GM23338 (cell line): Measurements from ENCODE around the gene NEIL1. TPM values are rescaled to one million over a fixed set of nuclear protein-coding genes. Genes with fewer than 3 reads are reported as not detected.
A peak's percentile ranks its signal among the peaks of the same experiment; 100 is the strongest.
"Not testable (repeated sequence)": the region's sequence is repeated elsewhere in the genome, so short reads cannot be mapped to it uniquely, and the experiment has no call there.

Experiments
- ATAC-seq: fragments of 200-7000 bp; cut with Tn5 transposase; 3 replicates; pipeline ENCODE4 v1.9.1; 2020
- DNase-seq: peaks from one replicate; pipeline ENCODE4 v3.0.0-alpha.2; 2015; ENCODE audit warnings: low spot score
- H2AFZ ChIP-seq: fragments of 200-600 bp; sonication (generic); 2 replicates; pipeline ENCODE4 v1.8.0; 2016; ENCODE audit warnings: antibody characterized with exemption, mild to moderate bottlenecking, moderate library complexity
- H3F3A ChIP-seq: fragments of 200-600 bp; sonication (generic); replicated peaks from 2 replicates; pipeline ENCODE4 v1.8.0; 2017; ENCODE audit warnings: antibody characterized with exemption, mixed run types, low read depth
- H3K27ac ChIP-seq: fragments of 200-600 bp; sonication (generic); 2 replicates; pipeline ENCODE4 v1.6.1; 2016; ENCODE audit warnings: low read depth
- H3K27me3 ChIP-seq: fragments of 200-600 bp; sonication (generic); 2 replicates; pipeline ENCODE4 v1.8.0; 2016; ENCODE audit warnings: mild to moderate bottlenecking, mixed run types, moderate library complexity; ENCODE audit not compliant: insufficient read depth
- H3K36me3 ChIP-seq: fragments of 200-600 bp; sonication (generic); 2 replicates; pipeline ENCODE4 v1.8.0; 2016; ENCODE audit warnings: mild to moderate bottlenecking; ENCODE audit not compliant: insufficient read depth
- H3K4me1 ChIP-seq: fragments of 200-600 bp; sonication (generic); 2 replicates; pipeline ENCODE4 v1.8.0; 2016; ENCODE audit warnings: mild to moderate bottlenecking, moderate library complexity; ENCODE audit not compliant: insufficient read depth
- H3K4me2 ChIP-seq: fragments of 200-600 bp; sonication (generic); 2 replicates; pipeline ENCODE4 v1.7.1; 2017; ENCODE audit warnings: mixed run types
- H3K4me3 ChIP-seq: fragments of 200-600 bp; sonication (generic); 2 replicates; pipeline ENCODE4 v1.6.1; 2016; ENCODE audit warnings: mixed run types
- H3K79me2 ChIP-seq: fragments of 200-600 bp; sonication (generic); replicated peaks from 2 replicates; pipeline ENCODE4 v1.8.0; 2017; ENCODE audit warnings: mild to moderate bottlenecking; ENCODE audit not compliant: insufficient read depth
- H3K9me2 ChIP-seq: fragments of 200-600 bp; sonication (generic); 2 replicates; pipeline ENCODE4 v1.8.0; 2017; ENCODE audit not compliant: insufficient read depth
- H4K20me1 ChIP-seq: fragments of 200-600 bp; sonication (generic); replicated peaks from 2 replicates; pipeline ENCODE4 v1.8.0; 2017; ENCODE audit warnings: mild to moderate bottlenecking; ENCODE audit not compliant: insufficient read depth
- H3K27ac Mint-ChIP-seq: 2 replicates; pipeline ENCODE4 v1.8.0; 2020; ENCODE audit warnings: inconsistent platforms, mild to moderate bottlenecking, moderate library complexity, mixed read lengths
- H3K27me3 Mint-ChIP-seq: 3 replicates; pipeline ENCODE4 v1.8.0; 2022; ENCODE audit warnings: low read depth, mild to moderate bottlenecking, moderate library complexity, mixed read lengths, inconsistent platforms; ENCODE audit not compliant: insufficient read depth, poor library complexity
- H3K36me3 Mint-ChIP-seq: 3 replicates; pipeline ENCODE4 v1.8.0; 2021; ENCODE audit warnings: low read depth, mild to moderate bottlenecking, inconsistent platforms, moderate library complexity, mixed read lengths
- H3K4me1 Mint-ChIP-seq: 3 replicates; pipeline ENCODE4 v1.8.0; 2020; ENCODE audit warnings: mild to moderate bottlenecking, inconsistent platforms, mixed read lengths
- H3K4me3 Mint-ChIP-seq: 3 replicates; pipeline ENCODE4 v1.8.0; 2021; ENCODE audit warnings: moderate library complexity, mild to moderate bottlenecking, inconsistent platforms, mixed read lengths
- H3K9me3 Mint-ChIP-seq: 3 replicates; pipeline ENCODE4 v1.8.0; 2020; ENCODE audit warnings: moderate library complexity, mild to moderate bottlenecking, inconsistent platforms, mixed read lengths
- polyA plus RNA-seq: library from polyadenylated mRNA; unstranded; fragments of >200 nt; fragmentation: Nextera tagmentation; extraction: Ambion mirVana; gene quantifications from 2 replicates; pipeline ENCODE4 v1.2.1, GENCODE V29; 2016
- total RNA-seq: library from RNA; depleted of rRNA; stranded (reverse); fragments of >200 nt; shearing (Covaris generic); gene quantifications from 2 replicates; pipeline ENCODE4 v1.2.3, GENCODE V29; 2014
- TF ChIP-seq, protein P1 (sequence below), 2 experiments: fragments of 200-600 bp in 1 of 2; sonication (generic) in 1 of 2; conservative IDR thresholded peaks; 2 replicates each; pipeline versions ENCODE4 v1.5.1 to v1.6.1; 2016 to 2017; ENCODE audit warnings: antibody characterized with exemption in 2 of 2, low read depth in 2 of 2, mild to moderate bottlenecking in 2 of 2, moderate library complexity in 1 of 2

NEIL1 gene
- total and polyA plus RNA-seq, 2 experiments from 2014 or later, result 6.2 to 17.0 TPM

DNA sequence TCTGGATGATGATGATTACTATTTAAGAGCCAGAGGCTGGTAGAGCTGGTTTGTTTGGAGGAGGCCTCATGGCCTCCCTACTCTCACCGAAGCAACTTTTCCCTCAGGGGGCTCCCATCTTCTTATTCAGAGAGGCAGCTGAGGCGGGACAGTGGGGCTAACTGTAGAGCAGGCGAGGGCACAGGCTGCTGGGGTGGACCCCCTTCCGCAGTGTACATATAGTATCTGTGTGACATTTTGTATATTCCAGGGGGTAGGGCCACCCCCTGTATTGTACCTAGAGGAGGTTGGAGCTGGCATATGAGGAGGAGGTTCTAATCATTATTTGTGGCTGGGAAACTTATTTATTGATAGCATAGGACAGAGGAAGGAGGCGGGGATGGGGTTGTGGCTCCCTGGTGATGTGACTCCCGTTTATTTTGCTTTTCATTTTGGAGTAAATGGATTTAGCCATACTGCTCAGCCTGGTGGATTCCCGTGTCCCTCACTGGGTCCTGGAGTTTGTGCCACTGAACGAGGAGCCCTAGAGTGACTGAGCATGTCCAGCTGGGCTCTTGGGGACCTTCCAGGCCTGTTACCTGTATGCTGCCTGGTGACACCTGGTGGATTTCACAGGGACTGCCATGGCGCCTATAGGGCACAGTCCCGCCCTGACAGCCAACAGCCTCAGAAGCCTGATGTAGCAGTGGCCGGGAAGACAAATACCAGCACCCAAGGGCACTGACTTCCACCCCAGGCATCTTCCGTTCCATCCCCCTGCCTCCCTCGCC lies 48.1 kb upstream of the NEIL1 start:
- not testable (repeated sequence) for DNase-seq, H3K4me1 ChIP-seq, H3K9me2 ChIP-seq, H3K4me3 ChIP-seq, H3F3A ChIP-seq, H3K27me3 Mint-ChIP-seq, H3K27ac Mint-ChIP-seq, H3K36me3 ChIP-seq, H3K27ac ChIP-seq, H3K4me3 Mint-ChIP-seq, H3K36me3 Mint-ChIP-seq, H3K4me1 Mint-ChIP-seq, H3K9me3 Mint-ChIP-seq, H3K79me2 ChIP-seq, H3K27me3 ChIP-seq, H4K20me1 ChIP-seq, H2AFZ ChIP-seq
- TF ChIP-seq, protein P1, sequence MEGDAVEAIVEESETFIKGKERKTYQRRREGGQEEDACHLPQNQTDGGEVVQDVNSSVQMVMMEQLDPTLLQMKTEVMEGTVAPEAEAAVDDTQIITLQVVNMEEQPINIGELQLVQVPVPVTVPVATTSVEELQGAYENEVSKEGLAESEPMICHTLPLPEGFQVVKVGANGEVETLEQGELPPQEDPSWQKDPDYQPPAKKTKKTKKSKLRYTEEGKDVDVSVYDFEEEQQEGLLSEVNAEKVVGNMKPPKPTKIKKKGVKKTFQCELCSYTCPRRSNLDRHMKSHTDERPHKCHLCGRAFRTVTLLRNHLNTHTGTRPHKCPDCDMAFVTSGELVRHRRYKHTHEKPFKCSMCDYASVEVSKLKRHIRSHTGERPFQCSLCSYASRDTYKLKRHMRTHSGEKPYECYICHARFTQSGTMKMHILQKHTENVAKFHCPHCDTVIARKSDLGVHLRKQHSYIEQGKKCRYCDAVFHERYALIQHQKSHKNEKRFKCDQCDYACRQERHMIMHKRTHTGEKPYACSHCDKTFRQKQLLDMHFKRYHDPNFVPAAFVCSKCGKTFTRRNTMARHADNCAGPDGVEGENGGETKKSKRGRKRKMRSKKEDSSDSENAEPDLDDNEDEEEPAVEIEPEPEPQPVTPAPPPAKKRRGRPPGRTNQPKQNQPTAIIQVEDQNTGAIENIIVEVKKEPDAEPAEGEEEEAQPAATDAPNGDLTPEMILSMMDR (conservative IDR thresholded peaks at IDR 0.05; ENCODE audit: low read depth in 2 of 2), result peak in 1 of 2 experiments; percentile 30; a peak in 2 of 4 replicates
- 0 out of 2 replicates have a peak overlapping the region, but pooled peaks have one; percentile 55 for H3K4me2 ChIP-seq
- peak; percentile 98 for ATAC-seq

DNA sequence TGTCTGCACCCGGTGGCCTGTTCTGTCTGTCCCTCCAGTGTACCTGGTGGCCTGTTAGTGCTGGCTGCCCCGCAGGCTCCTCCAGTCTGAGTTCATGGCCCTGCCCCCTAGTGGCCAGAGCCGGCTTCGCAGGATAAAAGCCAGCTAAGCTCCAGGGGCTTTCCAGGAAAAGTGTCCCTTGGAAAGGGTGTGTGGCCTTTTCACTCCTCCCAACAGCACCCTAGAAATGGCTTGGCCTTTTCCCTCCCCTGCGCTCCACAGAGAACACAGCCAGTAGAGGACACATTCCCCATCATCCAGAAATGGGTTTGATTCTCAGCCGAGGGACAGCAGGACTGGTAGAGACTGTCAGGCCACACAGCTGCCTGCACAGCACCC lies 47.5 kb upstream of the NEIL1 start:
- not testable (repeated sequence) for H3K4me3 ChIP-seq, H3K36me3 ChIP-seq, H2AFZ ChIP-seq, H3K36me3 Mint-ChIP-seq, H3K79me2 ChIP-seq, H3K27me3 ChIP-seq, H3K27me3 Mint-ChIP-seq, H3F3A ChIP-seq, H3K9me2 ChIP-seq, H3K4me1 ChIP-seq, H3K27ac ChIP-seq, DNase-seq, H3K4me3 Mint-ChIP-seq, H3K27ac Mint-ChIP-seq, H3K9me3 Mint-ChIP-seq, H3K4me1 Mint-ChIP-seq, H4K20me1 ChIP-seq
- TF ChIP-seq, protein P1 (conservative IDR thresholded peaks at IDR 0.05; ENCODE audit: low read depth in 2 of 2), result peak; percentile 36 to 55; a peak in 3 of 4 replicates
- ATAC-seq, result peak; percentile 96
- H3K4me2 ChIP-seq, result 0 out of 2 replicates have a peak overlapping the region, but pooled peaks have one; percentile 55

DNA sequence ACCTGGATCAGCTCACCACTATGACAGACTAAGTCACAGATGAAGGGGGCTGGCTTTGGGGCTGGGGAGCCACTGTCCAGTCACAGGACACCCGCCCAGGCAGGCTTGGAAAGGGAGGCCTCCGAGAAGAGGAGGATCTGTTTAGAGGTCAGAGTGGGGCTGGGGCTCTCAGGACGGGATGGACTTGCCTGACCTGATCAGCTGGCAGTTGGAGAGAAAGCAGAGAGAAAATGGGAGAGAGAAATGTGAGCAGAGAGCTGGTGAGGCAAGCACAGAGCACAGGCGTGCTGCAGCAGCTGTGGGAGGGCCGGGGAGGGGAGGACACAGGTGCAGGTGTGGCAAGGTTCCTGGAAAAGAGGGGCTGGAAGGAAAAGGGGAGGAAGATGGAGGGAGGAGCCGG lies 46.8 kb upstream of the NEIL1 start:
- not testable (repeated sequence) for H3K4me2 ChIP-seq, H3K27ac Mint-ChIP-seq, H3K4me3 Mint-ChIP-seq, H3K4me1 ChIP-seq, H3K36me3 ChIP-seq, H3K4me1 Mint-ChIP-seq, H2AFZ ChIP-seq, H3K27me3 Mint-ChIP-seq, H3K9me3 Mint-ChIP-seq, H3K27me3 ChIP-seq, H4K20me1 ChIP-seq, H3K79me2 ChIP-seq, H3F3A ChIP-seq, H3K9me2 ChIP-seq, ATAC-seq, H3K27ac ChIP-seq, H3K4me3 ChIP-seq, H3K36me3 Mint-ChIP-seq
- DNase-seq, result peak; percentile 9
